HS-5 (cell line): ENCODE results near the gene IPCEF1.
A peak's percentile ranks its signal among the peaks of the same experiment; 100 is the strongest.
"Not testable (repeated sequence)": the region's sequence is repeated elsewhere in the genome, so short reads cannot be mapped to it uniquely, and the experiment has no call there.

Experiments used
- DNase-seq: peaks from one replicate; pipeline ENCODE4 v3.0.0-alpha.2; 2012; ENCODE audit warnings: low read depth

The IPCEF1 gene

GRCh38 chr6:154246723-154247118, 109.9 kb downstream of the IPCEF1 start:
- no peak for DNase-seq

DNA sequence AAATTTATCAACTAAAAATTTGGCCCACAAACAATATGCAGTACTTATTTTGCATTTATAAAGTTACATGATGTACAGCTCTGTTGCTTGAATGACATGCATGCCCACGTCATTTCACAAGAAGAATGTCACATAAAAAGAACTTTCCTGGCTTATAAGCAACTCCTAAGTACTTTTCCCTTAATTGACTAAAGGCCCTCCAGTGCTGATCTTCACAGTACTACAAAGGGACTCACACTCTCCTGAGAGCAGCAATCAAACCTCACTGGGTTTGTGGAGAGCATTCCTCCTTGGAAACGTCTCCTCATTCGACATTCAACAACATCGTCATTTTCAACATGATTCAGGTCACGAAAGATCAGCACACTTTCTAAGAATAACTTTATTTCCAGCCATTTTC, 111.1 kb downstream of the IPCEF1 start:
- no peak for DNase-seq

GRCh38 chr6:154243793-154244750, 112.5 kb downstream of the IPCEF1 start:
- no peak for DNase-seq

GRCh38 chr6:154242617-154243357, 113.8 kb downstream of the IPCEF1 start:
- no peak for DNase-seq

DNA sequence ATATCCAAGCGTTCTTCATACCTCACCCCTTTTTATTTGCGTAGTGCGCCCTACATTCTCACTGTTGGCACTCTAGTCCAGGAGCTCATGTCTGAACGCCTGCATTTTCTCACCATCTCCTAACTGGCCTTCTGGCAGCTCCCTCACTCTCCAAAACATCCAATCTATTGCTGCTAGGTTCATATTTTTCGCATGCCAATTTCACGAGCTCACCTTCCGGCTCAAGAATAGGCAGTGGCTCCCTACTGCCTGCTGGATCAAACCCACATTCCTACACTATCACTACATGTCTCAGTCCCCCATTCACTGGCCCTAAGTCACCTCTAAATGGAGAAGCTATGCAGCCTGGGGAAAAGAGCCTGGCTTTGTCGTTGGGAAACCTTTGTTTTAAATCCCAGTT, 115.0 kb downstream of the IPCEF1 start:
- no peak for DNase-seq

GRCh38 chr6:154241061-154241460, 115.5 kb downstream of the IPCEF1 start:
- not testable (repeated sequence) for DNase-seq

DNA sequence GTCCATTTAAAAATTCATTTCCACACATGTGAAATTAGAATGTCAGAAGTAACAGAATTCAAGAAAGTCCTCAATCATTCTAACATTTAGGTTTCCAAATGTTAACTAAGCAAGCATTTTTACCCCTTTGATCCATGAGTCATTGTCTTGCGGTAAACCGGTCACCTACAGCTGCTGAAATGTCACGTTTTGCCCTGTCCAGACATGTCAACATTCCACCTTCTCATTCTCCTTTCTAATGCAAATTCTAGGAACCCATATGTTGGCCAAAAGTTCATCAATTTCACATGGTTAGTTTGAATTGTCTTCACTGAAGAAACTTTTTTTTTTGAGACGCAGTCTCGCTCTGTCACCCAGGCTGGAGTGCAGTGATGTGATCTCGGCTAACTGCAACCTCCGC, 117.2 kb downstream of the IPCEF1 start:
- no peak for DNase-seq

DNA sequence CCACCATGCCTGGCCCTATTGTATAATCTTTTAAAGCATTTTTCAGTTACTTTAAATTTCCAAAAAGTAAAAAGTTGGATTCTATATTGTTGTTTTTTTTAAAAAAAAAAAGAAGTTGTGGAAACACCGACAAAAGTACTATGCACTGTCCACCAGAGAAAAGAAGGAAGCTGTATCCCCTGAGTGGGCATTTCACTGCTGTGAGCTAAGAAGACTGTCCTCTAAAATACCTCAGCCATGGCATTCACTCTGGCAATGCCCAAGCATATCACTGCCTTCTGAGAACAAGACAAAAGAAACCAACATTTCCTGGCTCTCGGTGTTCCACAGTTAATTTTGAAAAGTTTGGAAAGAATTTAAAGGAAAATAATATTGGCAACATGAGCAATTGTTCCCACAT, 117.8 kb downstream of the IPCEF1 start:
- DNase-seq: no peak

GRCh38 chr6:154236646-154237301, 119.8 kb downstream of the IPCEF1 start:
- DNase-seq: no peak

- no peak for DNase-seq
These were observed 122.4 kb downstream of the IPCEF1 start for GRCh38 chr6:154234019-154234772.

GRCh38 chr6:154233383-154233782, 123.2 kb downstream of the IPCEF1 start:
- no peak for DNase-seq

GRCh38 chr6:154232013-154232910, 124.3 kb downstream of the IPCEF1 start:
- DNase-seq: peak; percentile 20

DNA sequence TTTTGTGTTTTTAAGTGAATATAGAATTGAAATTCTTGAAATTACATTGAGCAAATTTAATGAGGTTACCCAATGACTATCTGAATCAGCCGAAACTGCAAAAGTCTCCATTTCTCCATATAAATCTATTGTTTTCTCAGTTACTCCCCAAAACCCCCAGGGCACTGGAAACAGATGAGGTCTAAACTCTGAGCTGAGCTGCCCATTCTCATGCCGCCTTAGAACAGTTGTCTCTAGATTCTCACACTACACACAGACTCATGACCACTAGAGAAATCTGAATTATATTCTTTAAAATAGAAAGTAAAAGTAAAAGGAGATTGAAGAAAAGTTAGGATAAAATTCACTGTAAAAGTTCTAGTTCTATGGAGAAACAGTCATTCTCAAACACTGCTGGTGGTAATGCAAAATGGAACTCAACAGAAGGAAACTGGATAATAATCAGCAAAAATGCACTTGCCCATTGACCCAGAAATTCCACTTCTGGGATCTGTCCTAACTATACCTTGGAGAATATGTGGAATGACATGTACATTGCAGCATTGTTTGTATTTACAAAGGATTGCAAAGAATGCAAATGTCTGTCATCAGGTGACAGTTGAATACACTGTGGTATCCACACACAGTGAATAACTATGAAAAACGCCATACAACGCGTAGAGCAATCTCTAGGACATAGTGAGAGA, 125.5 kb downstream of the IPCEF1 start:
- no peak for DNase-seq

DNA sequence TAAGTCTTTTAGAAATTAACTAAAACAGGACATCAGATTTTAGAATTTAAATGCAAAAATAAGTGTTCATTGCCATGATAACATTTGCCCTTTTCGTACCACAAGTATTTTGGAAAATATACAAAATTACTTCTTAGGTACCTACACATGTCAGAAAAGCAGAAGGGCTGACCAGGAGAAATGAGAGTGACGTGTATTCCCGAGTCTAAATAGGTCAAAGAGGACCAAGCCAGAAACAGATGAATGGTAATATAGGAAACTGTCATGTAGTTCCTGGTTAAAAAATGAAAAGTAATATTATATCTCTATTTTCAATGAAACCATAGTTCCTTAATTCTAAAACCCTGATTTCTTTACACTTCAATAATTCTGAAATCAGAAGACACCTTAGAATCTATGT, 126.2 kb downstream of the IPCEF1 start:
- no peak for DNase-seq

DNA sequence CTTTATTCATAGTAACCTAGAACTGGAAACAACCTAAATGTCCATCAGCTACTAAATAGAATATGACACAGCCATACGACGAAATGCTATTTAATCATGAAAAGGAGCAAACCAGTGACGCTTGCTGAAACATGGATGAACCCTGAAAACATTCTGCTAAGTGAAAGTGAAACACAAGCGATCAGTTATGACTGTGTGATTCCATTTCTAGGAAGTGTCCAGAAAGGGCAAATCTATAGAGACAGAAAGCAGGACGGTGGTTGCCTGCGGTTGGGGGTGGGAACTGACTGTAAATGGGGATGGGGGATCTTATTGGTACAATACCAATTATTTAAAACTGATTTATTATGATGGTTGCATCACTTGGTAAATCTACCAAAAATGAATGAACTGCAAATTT, 126.8 kb downstream of the IPCEF1 start:
- no peak for DNase-seq

- no peak for DNase-seq
These were observed 128.1 kb downstream of the IPCEF1 start for GRCh38 chr6:154228521-154228905.

DNA sequence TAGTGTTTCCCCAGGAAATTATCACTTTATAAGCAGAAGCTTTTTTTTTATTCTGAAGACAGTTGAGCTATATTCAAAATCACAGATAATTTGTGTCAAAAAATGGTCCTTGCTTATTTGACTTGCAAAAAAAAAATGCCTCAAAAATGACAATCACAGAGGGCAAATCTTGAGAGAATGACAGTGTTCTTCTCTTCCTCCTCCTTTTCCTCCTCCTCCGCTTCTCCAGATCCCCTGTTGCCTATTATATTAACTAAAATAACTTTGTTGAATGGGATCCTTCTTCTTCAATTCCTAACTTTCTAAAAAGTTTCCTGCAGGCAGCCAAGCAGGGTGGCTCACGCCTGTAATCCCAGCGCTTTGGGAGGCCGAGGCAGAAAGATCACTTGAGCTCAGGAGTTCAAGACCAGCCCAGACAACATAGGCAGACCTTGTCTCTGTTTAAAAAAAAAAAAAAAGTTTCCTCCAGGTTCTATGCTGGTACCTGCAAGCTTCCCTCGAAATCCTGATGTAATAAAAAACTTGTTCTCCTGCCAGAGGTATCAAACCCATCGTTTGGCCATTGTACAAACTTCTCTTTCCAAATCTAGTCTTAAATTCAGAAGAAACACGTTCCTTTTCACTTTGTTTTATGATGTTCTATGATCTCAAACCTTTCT, 128.6 kb downstream of the IPCEF1 start:
- no peak for DNase-seq

- DNase-seq: no peak
These were observed 130.1 kb downstream of the IPCEF1 start for GRCh38 chr6:154226461-154226860.

GRCh38 chr6:154223296-154223695, 133.3 kb downstream of the IPCEF1 start:
- no peak for DNase-seq

GRCh38 chr6:154222716-154223115, 133.9 kb downstream of the IPCEF1 start:
- no peak for DNase-seq
